Heart left ventricle (tissue), 13 donors: ENCODE results near the gene SLC25A21.

Source experiments
- CTCF ChIP-seq, 12 donors: fragments of 200-600 bp; sonication (generic) in 4 of 12; IDR thresholded peaks; one replicate each; pipeline versions ENCODE4 v1.5.0 to v1.8.0; 2018 to 2022; ENCODE audit warnings: antibody characterized with exemption in 12 of 12, mild to moderate bottlenecking in 5 of 12
- POLR2A ChIP-seq, 2 donors: fragments of 450-650 bp; IDR thresholded peaks; one replicate each; pipeline ENCODE4 v1.6.1; 2017; ENCODE audit warnings: antibody characterized with exemption in 2 of 2, mild to moderate bottlenecking in 2 of 2, moderate library complexity in 2 of 2
- donor health status: ischemic (EF 13 %, LVEDD 7.1; RV severe dilation, severe dysfunction).
- donor health status: DM: no; HTN: yes; CAD: no.
- donor health status: DM: no; HTN: no; CAD: no.
- donor health status: ischemic (EF 25% LVEDD 6.9; RV normal size, moderate dysfunction).
- donor health status: ischemic (EF 25% LVEDD 5.7; RV mildly dilated, moderate dysfunction).
- donor health status: ischemic (EF 35%, LVEDD 5.7; RV mildly dilated, moderate dysfunction).
- donor health status: nonischemic (EF 11% LVEDD 7.7; RV severe dilation, severe dysfunction).
- donor health status: DM: yes; HTN: yes; CAD: no.
- donor health status: PGD.
- donor health status: ischemic (EF 29% LVEDD 5.4; RV normal size, mild dysfunction).
- donor health status: nonischemic (EF 23%, LVEDD 6.1; RV moderate dilation, normal function).

GRCh38 chr14:37210448-37210847 is 38.0 kb upstream of the SLC25A21 start:
- no peak for TF ChIP-seq CTCF (IDR thresholded peaks at IDR 0.05)
- no peak for TF ChIP-seq POLR2A (IDR thresholded peaks at IDR 0.05)
